Ishikawa (cell line): ENCODE measurements around the gene FRAS1.

Source experiments
- CEBPB ChIP-seq: IDR thresholded peaks from 2 replicates; pipeline ENCODE4 v1.6.1; 2012
- CREB1 ChIP-seq: IDR thresholded peaks from 2 replicates; pipeline ENCODE4 v1.6.1; 2012; ENCODE audit warnings: low read depth
- EGR1 ChIP-seq: IDR thresholded peaks from 2 replicates; pipeline ENCODE4 v1.6.1; 2012
- EP300 ChIP-seq: IDR thresholded peaks from 2 replicates; pipeline ENCODE4 v1.6.1; 2012; ENCODE audit warnings: borderline replicate concordance
- NFIC ChIP-seq: IDR thresholded peaks from 2 replicates; pipeline ENCODE4 v1.6.1; 2012
- RAD21 ChIP-seq: IDR thresholded peaks from 2 replicates; pipeline ENCODE4 v1.6.1; 2012; ENCODE audit warnings: low read depth
- REST ChIP-seq: IDR thresholded peaks from 2 replicates; pipeline ENCODE4 v1.6.1; 2012; ENCODE audit warnings: low read depth, mild to moderate bottlenecking
- TAF1 ChIP-seq: IDR thresholded peaks from 2 replicates; pipeline ENCODE4 v1.6.1; 2012; ENCODE audit warnings: low read depth, mild to moderate bottlenecking
- TCF12 ChIP-seq: IDR thresholded peaks from 2 replicates; pipeline ENCODE4 v1.6.1; 2012; ENCODE audit warnings: low read depth
- TEAD4 ChIP-seq: IDR thresholded peaks from 2 replicates; pipeline ENCODE4 v1.6.1; 2012
- TF ChIP-seq, protein P1 (sequence below): IDR thresholded peaks from 2 replicates; pipeline ENCODE4 v1.6.1; 2012
- TF ChIP-seq, protein P2 (sequence below): IDR thresholded peaks from 2 replicates; pipeline ENCODE4 v1.6.1; 2012

DNA sequence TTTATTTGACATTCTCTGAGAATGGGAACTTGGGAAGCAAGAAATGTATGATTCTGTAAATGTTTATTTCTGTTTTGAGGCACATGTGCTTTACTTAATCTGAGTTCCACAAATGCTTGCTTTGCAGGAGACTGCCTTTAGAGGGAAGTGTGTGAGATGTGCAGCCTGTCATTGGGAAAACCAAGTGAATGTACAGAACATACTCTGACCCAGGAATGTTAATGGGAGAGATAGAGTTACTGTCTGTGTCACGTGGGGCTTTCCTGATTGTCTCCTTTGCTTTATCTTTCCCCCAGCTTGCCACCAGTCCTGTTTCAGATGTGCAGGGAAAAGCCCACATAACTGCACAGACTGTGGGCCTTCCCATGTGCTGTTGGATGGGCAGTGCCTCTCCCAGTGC is 275.9 kb downstream of the FRAS1 start:
- TF ChIP-seq NFIC (no peak), EP300 (no peak), TAF1 (no peak), RAD21 (no peak), CEBPB (no peak), REST (no peak), TEAD4 (no peak), EGR1 (no peak), CREB1 (no peak), TCF12 (no peak)
- TF ChIP-seq, protein P1, sequence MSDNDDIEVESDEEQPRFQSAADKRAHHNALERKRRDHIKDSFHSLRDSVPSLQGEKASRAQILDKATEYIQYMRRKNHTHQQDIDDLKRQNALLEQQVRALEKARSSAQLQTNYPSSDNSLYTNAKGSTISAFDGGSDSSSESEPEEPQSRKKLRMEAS, result no peak
- TF ChIP-seq, protein P2, sequence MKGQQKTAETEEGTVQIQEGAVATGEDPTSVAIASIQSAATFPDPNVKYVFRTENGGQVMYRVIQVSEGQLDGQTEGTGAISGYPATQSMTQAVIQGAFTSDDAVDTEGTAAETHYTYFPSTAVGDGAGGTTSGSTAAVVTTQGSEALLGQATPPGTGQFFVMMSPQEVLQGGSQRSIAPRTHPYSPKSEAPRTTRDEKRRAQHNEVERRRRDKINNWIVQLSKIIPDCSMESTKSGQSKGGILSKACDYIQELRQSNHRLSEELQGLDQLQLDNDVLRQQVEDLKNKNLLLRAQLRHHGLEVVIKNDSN, result peak; percentile 49
